A673 (cell line): ENCODE data around the gene OPRL1. TPM values are rescaled to one million over a fixed set of nuclear protein-coding genes. Genes with fewer than 3 reads are reported as not detected.

Experiments used
- BruUV-seq: library from RNA; stranded (reverse); fragments of 400-500 nt; replicated peaks from 2 replicates; lab custom pipeline; 2021; lab: Mats Ljungman, UMichigan
- CTCF ChIA-PET: fragments of 300-600 bp; sonication (Branson Sonifier 250); formaldehyde crosslinking; loops from one replicate; lab custom pipeline; 2022; ENCODE audit warnings: antibody characterized with exemption; lab: Charles Lee
- POLR2A ChIA-PET: fragments of 300-600 bp; sonication (Branson Sonifier 250); formaldehyde crosslinking; loops from one replicate; lab custom pipeline; 2022; ENCODE audit warnings: antibody characterized with exemption; ENCODE audit not compliant: low non-redundant PET; lab: Charles Lee
- DNase-seq: peaks from one replicate; pipeline ENCODE4 v3.0.0-alpha.2; 2015; ENCODE audit warnings: low spot score
- H3K27ac ChIP-seq: fragments of 200-600 bp; sonication (generic); 2 replicates; pipeline ENCODE4 v1.5.1; 2016; ENCODE audit warnings: mixed run types, low read depth, mild to moderate bottlenecking, mixed read lengths, antibody characterized with exemption, low read length; ENCODE audit not compliant: poor library complexity, severe bottlenecking
- H3K27me3 ChIP-seq: fragments of 200-600 bp; sonication (generic); replicated peaks from 2 replicates; pipeline ENCODE4 v1.6.1; 2017; ENCODE audit warnings: mixed run types, low read depth, mild to moderate bottlenecking, mixed read lengths, antibody characterized with exemption, low read length; ENCODE audit not compliant: insufficient read depth, poor library complexity
- H3K36me3 ChIP-seq: fragments of 200-600 bp; sonication (generic); 2 replicates; pipeline ENCODE4 v1.6.1; 2016; ENCODE audit warnings: mixed run types, mild to moderate bottlenecking, mixed read lengths, antibody characterized with exemption, low read length; ENCODE audit not compliant: insufficient read depth, poor library complexity, severe bottlenecking
- H3K4me1 ChIP-seq: fragments of 200-600 bp; sonication (generic); 2 replicates; pipeline ENCODE4 v1.6.1; 2017; ENCODE audit warnings: mixed run types, mild to moderate bottlenecking, mixed read lengths, antibody characterized with exemption, low read length; ENCODE audit not compliant: insufficient read depth, poor library complexity, severe bottlenecking
- H3K4me3 ChIP-seq: fragments of 200-600 bp; sonication (generic); 2 replicates; pipeline ENCODE4 v1.5.1; 2016; ENCODE audit warnings: low read depth, mixed run types, mild to moderate bottlenecking, mixed read lengths, low read length; ENCODE audit not compliant: poor library complexity, severe bottlenecking
- H3K9me3 ChIP-seq: fragments of 200-600 bp; sonication (generic); 2 replicates; pipeline ENCODE4 v1.6.1; 2016; ENCODE audit warnings: mixed run types, low read depth, mild to moderate bottlenecking, mixed read lengths, antibody characterized with exemption, low read length; ENCODE audit not compliant: poor library complexity, severe bottlenecking
- CTCF ChIP-seq: fragments of 300-800, 200-600 bp; sonication (generic); conservative IDR thresholded peaks from 2 replicates; pipeline ENCODE4 v1.5.1; 2017; ENCODE audit warnings: low read depth, mild to moderate bottlenecking, antibody characterized with exemption, low read length, moderate library complexity, mixed read lengths
- EZH2 ChIP-seq: fragments of 200-600 bp; sonication (generic); IDR thresholded peaks from 2 replicates; pipeline ENCODE4 v1.6.1; 2017; ENCODE audit warnings: borderline replicate concordance, low read depth, mild to moderate bottlenecking, mixed read lengths, antibody characterized with exemption, low read length; ENCODE audit not compliant: poor library complexity, severe bottlenecking
- intact Hi-C: fragments of 100-400 bp; cut with micrococcal nuclease; formaldehyde crosslinking; loops from one replicate; pipeline ENCODE4 v1.10.0; 2022; ENCODE audit not compliant: unreplicated experiment
- total RNA-seq: library from RNA; stranded (reverse); gene quantifications from 2 replicates; pipeline ENCODE4 v1.2.3, GENCODE V29; 2021

OPRL1 gene
- total RNA-seq, 1 experiment from 2014 or later, result 0.32 TPM

GRCh38 chr20:64032706-64033624, 46.9 kb upstream of the OPRL1 start:
- Histone ChIP-seq H3K4me3 (no peak overlapping the region), H3K27me3 (peaks cover 6% of the 10 kb centered on the region), H3K27ac (no peak overlapping the region), H3K36me3 (peaks cover 8% of the 10 kb centered on the region), H3K4me1 (no peaks in the 10 kb centered on the region), H3K9me3 (no peaks in the 10 kb centered on the region)
- ChIA-PET POLR2A (no interaction called here), CTCF (no interaction called here)
- no peak for DNase-seq
- BruUV-seq, result no TSS peak
- no peak for TF ChIP-seq CTCF
- no peak for TF ChIP-seq EZH2
- intact Hi-C loops, result no loop called here

GRCh38 chr20:64033981-64034493, 45.8 kb upstream of the OPRL1 start:
- H3K4me3 ChIP-seq, result no peak overlapping the region
- peaks cover 16% of the 10 kb centered on the region for H3K27me3 ChIP-seq
- ChIA-PET CTCF (interaction anchor here (0.7 kb wide), 1 partner anchor 53 kb away, joined by 6 read pairs; no protein-coding TSS in a partner anchor), POLR2A (no interaction called here)
- no peak for TF ChIP-seq CTCF
- no peak for TF ChIP-seq EZH2
- no peak overlapping the region for H3K27ac ChIP-seq
- intact Hi-C loops, result no loop called here
- no peaks in the 10 kb centered on the region for H3K9me3 ChIP-seq
- no peak for DNase-seq
- peaks cover 8% of the 10 kb centered on the region for H3K36me3 ChIP-seq
- BruUV-seq, result no TSS peak
- H3K4me1 ChIP-seq, result peaks cover 8% of the 10 kb centered on the region

- no TSS peak for BruUV-seq
- DNase-seq, result no peak
- POLR2A ChIA-PET, result no interaction called here
- no peak overlapping the region for H3K27ac ChIP-seq
- no peaks in the 10 kb centered on the region for H3K9me3 ChIP-seq
- H3K4me1 ChIP-seq, result peaks cover 8% of the 10 kb centered on the region
- no peak for TF ChIP-seq CTCF
- TF ChIP-seq EZH2, result no peak
- peaks cover 28% of the 10 kb centered on the region for H3K27me3 ChIP-seq
- H3K4me3 ChIP-seq, result no peak overlapping the region
- intact Hi-C loops, result no loop called here
- CTCF ChIA-PET, result no interaction called here
- H3K36me3 ChIP-seq, result peaks cover 3% of the 10 kb centered on the region
Measured at GRCh38 chr20:64035066-64035932, 44.6 kb upstream of the OPRL1 start.
